HPDE6-E6E7 (cell line): ENCODE measurements around the gene ICE2.

Source experiments
- DNase-seq: peaks from one replicate; pipeline ENCODE4 v3.0.0; 2011; ENCODE audit warnings: missing footprints; ENCODE audit errors: extremely low spot score

Gene ICE2

DNA sequence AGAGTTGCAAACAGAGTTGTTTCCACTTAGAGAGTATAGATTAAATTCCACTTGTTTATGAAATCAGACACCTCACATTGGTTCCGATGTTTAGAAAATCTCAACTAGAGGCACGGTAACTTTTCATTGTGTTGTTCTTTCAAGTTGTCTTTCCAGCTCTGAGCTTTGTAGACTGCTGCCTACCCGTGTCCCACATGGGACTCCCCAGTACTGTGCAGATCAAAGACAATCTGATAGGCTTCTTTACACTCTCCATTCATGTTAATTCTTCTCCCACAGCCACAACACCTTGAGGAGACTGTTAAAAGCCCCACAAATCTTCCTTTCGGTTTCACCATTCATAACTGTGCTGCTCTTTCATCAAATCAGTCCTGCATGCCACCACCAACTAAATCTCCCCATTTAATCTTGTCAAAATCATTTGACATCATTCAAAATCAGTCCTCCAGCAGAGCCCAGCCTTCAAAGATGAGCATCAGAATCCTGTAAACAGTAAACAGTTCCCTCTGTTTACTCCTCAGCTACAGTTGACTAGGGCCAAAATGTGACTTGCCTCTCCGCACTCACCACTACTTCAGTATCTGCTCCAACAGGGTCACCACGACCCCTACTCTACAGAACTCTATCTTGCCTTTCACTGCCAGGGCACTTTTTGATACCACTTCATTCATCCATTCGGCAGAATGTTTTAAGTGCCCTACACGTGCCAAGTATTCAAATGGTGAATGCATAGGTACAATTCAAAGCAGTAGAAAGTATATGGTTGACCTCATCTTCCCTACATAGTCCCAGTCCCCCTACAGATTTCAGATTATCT, 89.5 kb downstream of the ICE2 start:
- no peak for DNase-seq

DNA sequence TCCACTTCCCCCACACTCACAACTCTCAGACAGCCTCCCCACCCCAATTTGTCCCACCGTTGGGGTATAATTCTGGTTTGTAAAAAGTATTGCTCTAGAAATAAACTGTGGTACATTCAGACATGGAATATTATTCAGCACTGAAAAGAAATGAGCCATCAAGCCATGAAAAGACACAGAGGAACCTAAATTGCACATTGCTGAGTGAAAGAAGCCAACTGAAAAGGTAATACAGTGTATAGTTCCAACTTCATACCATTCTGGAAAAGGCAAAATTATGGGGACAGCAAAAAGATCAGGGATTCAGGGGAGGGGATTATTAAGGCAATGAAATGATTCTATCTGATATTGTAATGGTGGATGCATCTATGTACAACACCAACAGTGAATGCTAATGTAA, 91.6 kb downstream of the ICE2 start:
- no peak for DNase-seq

DNA sequence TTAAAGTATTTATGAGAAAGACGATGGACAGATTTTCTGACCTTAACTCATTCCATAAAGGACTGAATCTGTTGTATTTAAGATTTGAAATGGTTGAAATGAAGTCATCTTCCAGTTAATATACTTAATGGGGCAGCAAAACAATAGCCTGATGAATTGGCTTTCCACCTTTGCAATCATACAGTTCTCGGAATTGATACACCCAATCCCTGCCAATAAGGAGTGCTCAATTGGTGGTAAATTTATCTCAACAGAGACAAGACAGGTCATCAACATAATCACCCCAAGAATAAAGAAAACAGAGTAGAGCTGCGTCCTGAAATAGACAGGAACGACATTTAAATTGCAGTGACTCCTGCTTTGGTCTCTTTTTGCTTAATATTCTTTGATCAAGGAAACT, 92.3 kb downstream of the ICE2 start:
- DNase-seq = no peak

DNA sequence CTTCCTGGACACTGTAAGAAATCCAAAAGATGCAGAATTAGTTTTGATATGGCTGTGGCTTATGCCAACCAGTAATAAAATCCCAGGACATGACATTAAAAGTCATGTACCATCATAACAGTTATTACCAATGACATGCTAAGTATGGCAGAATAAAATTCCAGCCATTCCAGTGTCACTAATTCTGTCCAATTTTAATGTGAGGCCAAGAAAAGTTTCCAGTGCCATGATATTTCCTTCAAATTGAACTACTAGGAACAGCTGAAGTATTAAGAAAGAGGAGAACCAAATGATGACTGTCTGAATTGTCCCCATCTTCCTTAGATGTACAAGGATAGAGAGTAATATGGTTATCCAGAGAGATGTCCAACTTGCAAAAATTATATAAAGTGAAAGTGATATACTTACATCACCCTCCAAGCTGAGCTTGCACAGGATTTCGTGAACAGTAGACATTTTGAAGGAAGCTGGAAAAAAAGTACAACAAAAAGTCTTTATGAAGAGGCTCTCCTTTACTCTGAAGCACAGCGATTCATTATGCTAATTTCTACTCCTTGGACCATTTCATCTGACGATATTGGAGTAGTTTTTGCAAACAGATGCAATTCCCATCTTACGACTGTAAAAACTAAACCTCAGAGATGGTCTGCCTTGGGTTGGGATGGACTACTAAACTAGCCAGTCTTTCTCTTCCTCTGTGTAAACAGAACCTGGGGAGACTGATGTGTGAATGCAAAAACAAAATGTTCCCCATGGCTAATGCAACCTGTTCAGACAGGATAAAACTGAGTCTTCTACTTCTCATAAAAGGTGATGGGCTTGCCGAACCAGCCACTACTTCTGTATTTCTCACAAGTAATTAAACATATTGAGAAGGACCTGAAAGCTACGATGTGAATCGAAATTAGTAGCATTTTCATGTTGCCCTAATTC, 93.1 kb downstream of the ICE2 start:
- DNase-seq = no peak

DNA sequence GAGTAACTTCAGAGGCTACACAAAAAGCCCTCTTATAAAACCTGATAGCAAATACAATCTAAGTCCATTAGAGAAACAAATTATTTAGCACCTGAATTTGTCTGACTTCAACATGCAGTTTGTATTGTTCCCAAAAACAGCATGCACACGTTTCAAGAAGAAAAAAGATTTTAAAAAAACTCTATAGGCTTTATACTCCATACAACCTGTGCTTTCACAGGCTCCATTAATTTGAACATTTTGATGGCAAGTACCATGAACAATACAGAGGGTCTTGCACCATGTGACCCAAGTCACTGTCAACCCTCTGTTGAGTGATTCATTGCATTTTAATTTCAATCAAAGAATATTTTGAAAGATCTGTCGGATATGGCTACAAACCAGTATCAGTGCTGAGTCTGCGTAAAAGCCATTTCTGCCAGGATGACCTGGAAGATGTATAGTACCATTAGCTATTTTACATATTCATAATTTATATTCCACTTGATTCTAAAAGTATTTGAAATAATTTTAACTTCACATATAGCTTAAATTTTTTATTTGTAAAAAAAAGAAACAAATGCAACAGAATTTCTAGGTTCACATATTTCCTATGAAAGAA, 94.3 kb downstream of the ICE2 start:
- no peak for DNase-seq

DNA sequence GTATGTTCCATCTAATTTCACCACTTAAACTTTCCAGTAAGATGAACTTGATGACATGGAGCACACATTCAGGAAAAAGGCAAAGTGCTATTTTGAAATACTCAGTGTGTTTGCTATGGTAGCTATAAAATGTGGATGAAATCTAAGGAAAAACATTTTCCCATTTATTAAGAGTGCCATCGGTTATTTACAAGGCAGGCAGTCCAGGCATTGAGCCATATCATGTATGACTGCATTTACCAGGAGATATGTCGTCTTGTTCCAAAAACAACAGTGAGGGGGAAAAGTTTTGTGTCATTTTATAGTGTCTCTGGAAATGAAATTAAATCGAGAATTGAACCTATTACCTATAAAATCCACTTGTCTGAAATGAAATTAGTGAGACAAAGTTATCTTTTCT, 94.9 kb downstream of the ICE2 start:
- no peak for DNase-seq

DNA sequence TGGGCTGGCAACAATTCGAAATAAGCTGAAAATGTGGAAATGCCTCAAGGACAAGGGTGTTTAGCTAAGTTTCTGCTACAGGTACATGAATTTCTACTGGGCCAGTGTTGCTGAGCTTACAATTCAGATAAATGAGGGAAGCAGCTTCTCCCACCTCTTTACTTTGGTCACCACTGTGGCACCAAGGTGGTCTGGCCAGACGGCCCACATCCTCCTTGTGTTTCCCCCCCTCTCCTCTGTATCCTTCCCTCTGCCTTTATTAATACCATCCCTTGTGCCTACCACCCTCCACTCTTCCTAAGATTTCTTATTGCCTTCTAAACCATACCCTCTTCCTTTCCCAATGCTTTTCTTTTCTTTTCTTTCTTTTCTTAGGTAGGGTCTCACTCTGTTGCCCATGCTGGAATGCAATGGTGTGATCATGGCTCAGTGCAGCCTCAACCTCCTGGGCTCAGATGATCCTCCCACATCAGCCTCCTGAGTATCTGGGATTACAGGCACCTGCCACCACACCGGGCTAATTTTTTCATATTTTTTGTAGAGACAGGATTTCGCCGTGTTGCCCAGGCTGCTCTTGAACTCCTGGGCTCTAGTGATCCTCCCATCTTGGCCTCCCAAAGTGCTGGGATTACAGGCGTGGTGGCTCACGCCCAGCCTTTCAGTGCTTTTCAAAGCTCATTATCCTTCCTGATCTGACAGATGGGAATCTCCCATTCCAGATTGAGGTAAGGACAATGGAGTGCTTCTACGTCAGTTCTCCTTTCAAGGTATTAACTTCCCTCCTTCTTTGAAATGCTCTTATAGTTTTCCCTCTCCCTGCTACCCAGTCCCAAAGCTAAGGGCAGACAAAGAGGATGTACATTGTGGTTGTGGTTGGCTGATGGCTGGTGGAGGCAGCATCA, 95.9 kb downstream of the ICE2 start:
- DNase-seq = no peak

DNA sequence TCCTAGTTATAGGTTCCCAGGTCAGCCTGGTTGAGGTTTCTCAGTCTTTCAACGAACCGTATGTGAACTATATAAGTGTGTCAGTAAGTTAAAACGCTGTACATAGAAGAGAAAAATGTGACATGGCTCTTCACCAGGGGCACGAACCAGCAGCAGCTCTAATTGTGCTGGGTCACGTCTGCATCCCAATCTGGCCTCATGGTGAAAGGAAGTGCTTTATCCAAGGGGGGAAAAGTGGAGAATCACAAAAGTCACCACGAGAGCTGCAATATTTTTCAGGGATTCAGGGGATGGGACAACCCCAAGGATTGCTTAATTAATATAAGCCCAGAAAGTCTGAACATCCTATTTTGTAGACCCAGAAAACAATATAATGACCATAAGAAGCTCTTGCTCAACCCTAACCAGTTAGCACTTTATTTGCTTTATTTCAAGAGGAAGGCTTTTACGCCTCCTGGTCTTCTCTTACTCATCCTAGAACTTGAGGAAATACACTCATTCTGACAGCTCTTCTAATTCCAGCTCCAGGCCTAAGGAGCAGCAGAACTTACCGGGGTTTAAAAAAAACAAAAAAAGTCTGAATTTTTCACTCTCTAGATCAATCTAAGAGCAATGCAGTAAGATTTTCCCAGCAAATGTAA, 97.7 kb downstream of the ICE2 start:
- DNase-seq = no peak

DNA sequence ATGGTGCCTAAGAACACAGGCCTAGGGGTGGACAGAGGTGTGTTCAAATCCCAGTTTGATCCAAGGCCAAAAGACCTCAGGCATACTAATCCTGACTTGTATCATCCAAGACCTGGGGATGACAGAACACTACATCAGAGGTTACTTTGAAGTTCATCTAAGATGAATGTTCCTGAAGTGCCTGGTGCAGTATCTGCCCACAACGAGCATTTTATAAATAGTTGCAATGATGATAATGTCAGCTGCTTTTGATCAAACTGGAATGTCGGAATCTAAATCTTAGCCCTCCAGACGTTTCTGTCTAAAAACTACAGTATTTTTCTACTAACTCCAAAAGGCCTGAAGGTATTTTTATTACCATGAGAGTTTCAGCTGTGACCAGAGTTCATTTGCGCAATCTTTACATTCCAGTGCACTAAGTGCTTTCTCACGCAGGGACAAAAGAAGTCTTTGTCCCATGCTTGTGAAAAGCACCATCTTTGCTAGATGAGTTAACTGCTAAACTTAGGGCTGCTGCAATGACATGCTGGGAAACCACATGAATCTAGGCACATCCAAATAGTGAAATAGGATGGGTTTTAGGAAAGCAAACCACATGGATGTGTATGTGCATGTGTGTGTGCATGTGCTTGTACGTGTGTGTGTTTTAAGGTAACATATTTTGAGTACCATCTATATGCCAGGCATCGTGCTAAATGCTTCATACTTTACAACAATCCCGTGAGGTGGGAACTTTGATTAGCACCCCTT, 99.2 kb downstream of the ICE2 start:
- DNase-seq = no peak

DNA sequence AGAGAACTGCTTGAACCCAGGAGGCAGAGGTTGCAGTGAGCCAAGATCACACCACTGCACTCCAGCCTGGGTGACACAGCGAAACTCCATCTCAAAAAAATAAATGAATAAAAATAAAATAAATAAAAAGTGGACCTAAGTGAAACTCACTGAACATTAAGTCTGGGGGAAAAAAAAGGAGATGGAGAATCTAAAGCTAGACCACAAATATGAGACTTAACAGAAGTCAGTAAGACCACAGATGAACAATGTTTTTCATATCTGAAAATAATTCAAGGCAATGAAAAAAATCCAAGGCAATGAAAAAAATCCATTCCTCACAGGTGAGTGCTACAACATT, 99.8 kb downstream of the ICE2 start:
- DNase-seq = no peak

DNA sequence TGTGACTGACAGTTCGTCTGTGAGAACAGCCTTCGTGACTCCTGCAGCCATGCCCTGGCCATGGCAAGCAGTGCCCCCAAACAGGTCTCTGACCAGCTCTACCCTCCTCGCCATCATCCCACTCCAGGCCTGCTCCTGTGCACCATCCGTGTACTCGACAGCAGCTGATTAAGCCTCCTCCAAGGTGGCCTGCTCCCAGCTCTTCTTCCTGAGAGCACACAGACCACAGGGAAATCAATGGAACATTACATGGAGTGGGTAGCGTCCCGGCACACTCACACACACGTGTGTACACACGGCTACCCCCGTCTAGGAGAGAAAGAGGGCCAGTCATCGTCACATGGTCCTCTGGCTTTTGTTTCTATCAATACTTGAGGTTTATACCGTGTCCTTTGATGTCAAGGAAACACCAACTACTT, 102.3 kb downstream of the ICE2 start:
- no peak for DNase-seq

DNA sequence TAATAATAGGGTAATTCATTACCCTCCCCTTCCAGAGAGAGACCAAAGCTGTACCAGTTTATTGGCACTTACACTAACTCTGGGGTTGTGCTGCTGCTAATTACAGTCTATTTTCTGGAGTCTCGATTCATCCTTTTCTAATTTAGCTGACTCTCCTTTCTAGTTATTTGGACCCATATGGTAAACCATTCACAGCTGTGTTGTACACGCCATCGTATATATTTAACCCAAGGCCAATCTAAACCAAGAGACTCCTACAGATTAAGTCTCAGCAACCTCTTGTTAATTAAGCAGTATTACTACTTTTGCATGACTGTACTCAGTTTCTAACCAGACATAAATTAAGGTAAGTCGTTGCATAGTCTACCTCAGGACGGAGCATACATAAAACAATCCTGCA, 103.6 kb downstream of the ICE2 start:
- DNase-seq = no peak

DNA sequence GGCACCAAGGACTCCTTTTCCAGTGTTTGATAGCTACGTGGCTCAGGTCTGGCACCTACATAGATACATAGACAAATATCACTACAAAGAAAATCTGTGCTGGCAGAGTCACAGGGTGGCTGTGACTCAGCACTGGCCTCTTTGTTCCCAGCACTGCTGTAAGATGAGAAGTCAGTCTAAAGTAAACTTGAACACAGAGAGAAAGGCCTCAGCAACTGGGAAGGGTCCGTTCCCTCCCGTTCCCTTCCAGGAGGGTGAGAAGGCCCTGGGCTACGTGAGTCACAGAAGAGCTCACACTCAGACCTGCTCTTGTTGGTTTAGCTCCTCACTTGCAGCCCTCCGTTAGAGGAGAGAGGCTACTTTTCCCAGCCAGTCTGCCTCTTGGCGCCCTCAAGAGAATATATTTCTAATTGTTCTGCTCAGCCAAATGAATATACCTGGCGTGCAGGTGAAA, 104.3 kb downstream of the ICE2 start:
- peak; percentile 81 for DNase-seq

DNA sequence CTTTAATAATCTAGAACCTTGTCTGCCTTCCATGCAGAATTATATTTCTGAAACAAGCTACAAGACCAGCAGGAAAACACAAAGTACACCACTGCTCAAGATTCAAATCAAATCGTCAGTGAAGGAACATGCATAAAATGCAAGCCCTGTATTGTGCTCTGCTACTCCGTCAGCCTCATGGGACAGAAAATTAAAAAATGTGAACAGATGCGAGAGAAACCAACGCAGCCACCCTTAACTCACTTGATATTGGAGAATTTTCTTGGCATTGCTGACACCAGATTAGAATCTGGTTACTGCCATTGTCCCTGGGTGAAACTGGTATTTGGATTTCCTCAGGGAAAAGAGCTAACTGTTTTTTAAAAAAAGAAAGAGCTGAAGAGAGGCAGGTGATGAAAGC, 104.7 kb downstream of the ICE2 start:
- DNase-seq = no peak

DNA sequence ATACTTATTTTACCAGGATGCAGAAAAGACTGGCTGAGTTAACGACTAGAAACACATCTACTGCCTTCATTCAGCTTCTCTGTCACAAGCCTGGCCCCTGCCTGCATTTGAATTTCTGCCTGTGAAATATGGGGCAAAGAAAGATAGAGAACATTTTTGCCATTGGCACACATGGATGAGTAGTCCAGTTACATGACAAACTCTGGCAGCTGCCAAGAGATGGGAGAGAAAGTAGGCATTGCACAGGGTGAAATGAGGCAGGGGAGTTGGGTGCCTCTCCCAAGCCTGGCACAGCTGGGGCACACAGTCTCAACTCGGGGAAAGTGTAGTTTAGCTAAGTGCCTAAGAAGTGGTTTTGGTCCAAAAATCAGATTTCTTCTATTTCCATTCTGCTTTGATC, 105.2 kb downstream of the ICE2 start:
- no peak for DNase-seq

DNA sequence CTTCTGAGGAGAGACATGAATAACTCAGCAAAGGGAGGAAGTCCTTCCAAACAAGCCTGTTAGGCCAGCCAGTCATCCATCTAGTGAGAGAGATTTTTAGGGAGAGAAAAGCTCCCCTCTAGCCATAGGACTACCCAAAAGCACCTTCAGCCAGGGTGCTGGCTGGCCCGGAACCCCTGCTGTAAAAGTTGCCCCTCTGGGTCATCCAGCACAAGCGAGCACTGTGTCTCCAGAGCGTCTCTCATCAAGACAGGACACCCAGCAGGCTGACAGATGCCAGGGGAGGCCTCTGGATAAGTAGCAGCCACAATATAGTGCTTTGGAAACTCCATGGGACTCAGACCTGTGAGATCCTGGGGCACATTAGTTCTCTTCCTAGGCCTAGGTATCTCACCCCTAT, 105.6 kb downstream of the ICE2 start:
- no peak for DNase-seq

DNA sequence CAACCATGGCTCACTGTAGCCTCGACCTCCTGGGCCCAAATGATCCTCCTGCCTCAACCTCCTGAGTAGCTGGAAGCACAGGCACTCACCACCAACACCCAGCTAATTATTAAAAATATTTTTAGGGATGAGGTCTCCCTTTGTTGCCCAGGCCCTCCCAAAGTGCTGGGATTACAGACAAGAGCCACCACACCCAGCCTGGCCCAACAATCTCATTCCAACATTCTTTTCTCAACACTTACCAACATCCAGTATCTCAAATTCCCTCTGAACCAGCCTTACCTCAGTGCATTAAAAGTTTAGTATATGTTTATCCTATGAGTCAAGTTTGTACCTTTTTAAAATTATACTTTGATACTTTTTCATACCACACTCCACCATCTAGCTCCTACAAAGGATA, 106.2 kb downstream of the ICE2 start:
- DNase-seq = no peak

DNA sequence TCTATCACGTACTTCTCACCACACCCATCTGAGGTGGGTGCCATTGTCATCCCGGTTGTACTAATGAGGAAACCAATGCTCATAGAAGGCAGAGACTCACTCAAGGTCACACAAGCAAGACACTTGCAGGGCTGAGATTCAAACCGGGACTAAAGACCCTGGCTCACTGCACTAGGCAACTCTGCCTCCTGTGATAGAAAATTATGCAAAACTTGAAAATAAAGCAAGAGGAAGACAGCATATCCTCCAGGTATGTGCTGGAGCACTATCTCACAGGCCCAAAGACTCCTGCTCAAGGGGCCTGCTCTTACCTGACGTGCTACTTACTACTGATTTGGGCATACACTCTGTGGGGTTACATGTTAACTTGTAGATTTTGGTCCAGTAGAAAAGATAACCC, 106.7 kb downstream of the ICE2 start:
- DNase-seq = no peak

DNA sequence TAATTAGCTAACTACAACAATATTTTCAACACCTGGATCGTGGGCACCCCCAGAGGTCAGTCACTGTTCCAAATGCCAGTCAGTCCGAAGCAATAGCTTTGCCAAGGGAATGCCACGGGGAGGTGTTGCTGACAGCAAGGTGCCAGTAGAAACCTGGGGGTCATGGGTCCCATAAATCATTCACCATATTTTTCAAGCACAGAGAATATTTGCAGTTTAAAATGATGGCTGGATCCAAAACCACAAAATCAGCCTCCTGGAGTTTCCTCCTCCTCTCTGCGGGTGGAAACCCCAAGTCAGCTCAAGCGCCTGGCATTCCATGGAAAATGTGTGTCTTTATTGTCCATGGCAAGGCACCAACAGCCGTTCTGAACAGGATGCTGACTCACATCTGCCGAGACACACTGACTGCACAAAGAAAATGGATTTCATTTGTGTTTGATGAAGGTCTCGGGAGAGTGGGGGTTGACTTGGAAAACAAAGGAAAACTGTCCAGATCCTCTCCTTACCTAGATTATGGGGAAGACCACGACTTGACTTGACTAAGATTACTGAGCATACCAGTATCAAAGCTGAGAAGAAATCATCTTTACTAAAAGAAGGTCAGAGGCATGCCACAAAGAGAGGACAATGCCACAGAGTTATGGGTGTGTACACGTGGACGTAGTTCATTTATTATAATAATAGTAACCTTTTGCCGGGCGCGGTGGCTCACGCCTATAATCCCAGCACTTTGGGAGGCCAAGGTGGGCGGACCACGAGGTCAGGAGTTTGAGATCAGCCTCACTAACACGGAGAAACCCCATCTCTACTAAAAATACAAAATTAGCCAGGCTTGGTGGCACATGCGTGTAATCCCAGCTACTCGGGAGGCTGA, 107.5 kb downstream of the ICE2 start:
- DNase-seq = no peak

DNA sequence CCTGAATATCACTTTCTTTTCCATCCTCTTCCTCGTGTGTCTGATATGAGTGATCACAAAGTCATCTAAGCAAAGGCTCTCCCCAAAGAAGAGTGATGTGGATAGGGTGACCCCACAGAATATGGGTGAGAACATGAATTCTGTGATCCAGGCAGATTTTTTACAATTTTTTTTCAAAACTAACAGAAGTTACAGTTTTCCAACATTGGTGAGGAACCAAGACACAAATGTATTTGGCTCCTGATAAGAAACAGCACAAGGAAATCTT, 108.1 kb downstream of the ICE2 start:
- DNase-seq = no peak
